Epithelial cell of alveolus of lung (primary cell): ENCODE data around the gene FANCE. TPM values are rescaled to one million over a fixed set of nuclear protein-coding genes. Genes with fewer than 3 reads are reported as not detected.

ENCODE experiments used
- total RNA-seq: library from RNA; depleted of rRNA; stranded (reverse); fragments of >200 nt; gene quantifications from 2 replicates; pipeline ENCODE4 v1.2.1, GENCODE V29; 2015

FANCE gene
- total RNA-seq: 4.6 and 9.4 TPM in 2 replicates

GRCh38 chr6:35452183-35453090, at the start of gene FANCE:
FANCE (plus strand) TSS chr6:35452338; CDS start chr6:35452546, 208 bp downstream.

GRCh38 chr6:35468181-35468979, 16.2 kb downstream of the FANCE start, which contains the start of gene RPL10A:
RPL10A (plus strand) TSS chr6:35468401; CDS start chr6:35468435, 34 bp downstream.

GRCh38 chr6:35496841-35497570, 44.9 kb downstream of the FANCE start, which contains the start of gene TEAD3:
TEAD3 (minus strand) TSS chr6:35497079.

GRCh38 chr6:35512740-35513139, 60.6 kb downstream of the FANCE start, which contains the start of gene TULP1:
TULP1 (minus strand) TSS chr6:35512896; CDS start chr6:35512858, 38 bp downstream.

Other genes starting within 250 kb of the FANCE start
- 0.16 and 0.26 TPM in 2 replicates for gene SCUBE3, start 238.4 kb upstream of the FANCE start, total RNA-seq
- 7.2 and 17.5 TPM in 2 replicates for gene ZNF76, start 192.6 kb upstream of the FANCE start, total RNA-seq
- 2.5 and 2.7 TPM in 2 replicates for gene DEF6, start 154.5 kb upstream of the FANCE start, total RNA-seq
- 17.3 and 21.2 TPM in 2 replicates for gene PPARD, start 109.8 kb upstream of the FANCE start, total RNA-seq
- gene RPL10A, start 16.1 kb downstream of the FANCE start, total RNA-seq: 2,141 and 2,306 TPM in 2 replicates
- 29.6 and 33.4 TPM in 2 replicates for gene TEAD3, start 44.7 kb downstream of the FANCE start, total RNA-seq
- 0.24 TPM in 1 of 2 replicates, not detected in the other for gene TULP1, start 60.6 kb downstream of the FANCE start, total RNA-seq
- gene FKBP5, start 236.6 kb downstream of the FANCE start, total RNA-seq: 94.8 and 143 TPM in 2 replicates